Measurements from ENCODE around the gene PRKAR2A.
"Not testable (repeated sequence)": the region's sequence is repeated elsewhere in the genome, so short reads cannot be mapped to it uniquely, and the experiment has no call there.

Gene PRKAR2A

DNA sequence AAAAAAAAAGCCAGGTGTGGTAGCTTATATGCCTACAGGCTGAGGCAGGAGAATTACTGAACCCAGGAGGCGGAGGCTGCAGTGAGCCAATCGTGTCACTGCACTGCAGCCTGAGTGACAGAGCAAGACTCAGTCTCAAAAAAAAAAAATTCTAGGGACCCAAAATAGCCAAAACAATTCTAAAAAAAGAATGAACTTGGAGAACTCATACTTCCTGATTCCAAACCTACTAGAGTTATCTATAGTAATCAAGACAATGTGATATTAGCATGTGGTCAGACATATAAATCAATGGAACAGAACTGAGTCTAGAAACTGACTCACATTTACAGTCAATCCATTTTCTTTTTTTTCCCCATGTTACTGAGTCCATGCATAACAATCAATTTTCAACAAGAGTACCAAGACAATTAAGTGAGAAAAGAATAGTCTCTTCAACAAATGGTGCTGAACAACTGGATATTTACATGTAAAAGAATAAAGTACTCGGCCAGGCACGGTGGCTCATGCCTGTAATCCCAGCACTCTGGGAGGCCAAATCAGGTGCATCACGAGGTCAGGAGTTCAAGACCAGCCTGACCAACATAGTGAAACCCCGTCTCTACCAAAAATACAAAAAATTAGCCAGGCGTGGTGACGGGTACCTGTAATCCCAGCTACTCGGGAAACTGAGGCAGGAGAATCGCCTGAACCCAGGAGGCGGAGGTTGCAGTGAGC lies 11.9 kb downstream of the PRKAR2A start:
- no peak for DNase-seq (ENCODE audit: low read depth)

DNA sequence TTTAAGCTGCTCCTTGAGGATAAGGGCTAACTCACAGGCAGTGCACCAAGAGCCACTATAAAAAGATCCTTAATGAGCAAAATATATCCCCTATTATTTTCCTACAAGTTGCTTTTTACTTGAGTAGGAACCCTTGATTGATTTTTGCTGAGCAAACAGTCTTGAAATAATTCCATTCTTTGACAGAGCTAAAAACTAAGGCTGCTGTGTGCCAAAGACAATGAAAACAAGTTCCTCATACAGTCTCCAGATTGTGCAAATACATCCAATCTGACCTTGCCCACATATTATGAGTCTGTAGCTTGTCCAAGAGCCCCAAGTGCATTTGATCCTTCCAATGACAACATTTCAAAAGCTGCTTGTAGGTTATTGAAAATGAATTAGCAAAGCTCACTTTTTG lies 15.0 kb downstream of the PRKAR2A start:
- no peak for DNase-seq (ENCODE audit: low read depth)

DNA sequence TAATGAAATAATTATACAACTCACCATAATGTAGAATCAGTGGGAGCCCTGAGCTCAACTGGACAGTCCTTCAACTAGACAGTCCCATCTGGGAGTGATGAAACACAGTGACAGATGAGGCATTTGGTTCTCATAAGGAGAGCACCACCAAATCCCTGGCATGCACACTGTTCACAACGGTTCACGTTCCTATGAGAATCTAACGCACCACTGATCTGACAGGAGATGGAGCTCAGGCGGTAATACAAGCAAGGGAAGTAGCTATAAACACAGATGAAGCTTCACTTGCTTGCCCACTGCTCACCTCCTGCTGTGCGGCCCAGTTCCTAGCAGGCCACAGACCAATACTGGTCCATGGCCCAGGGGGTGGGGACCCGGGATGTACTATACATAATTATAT lies 17.0 kb downstream of the PRKAR2A start:
- no peak for DNase-seq (ENCODE audit: low read depth)

DNA sequence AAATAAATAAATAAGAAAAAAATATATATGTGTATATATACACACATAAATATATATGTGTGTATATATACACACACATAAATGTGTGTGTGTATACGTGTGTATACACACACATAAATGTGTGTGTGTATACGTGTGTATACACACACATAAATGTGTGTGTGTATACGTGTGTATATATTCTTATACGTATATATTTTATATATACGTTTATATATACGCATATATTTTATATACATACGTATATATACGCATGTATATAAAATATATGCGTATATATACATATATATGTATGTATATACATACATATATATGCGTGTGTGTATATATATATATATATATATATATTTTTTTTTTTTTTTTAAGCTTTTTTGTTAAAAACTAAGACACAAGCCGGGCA lies 18.1 kb downstream of the PRKAR2A start:
- not testable (repeated sequence) for DNase-seq (ENCODE audit: low read depth)

DNA sequence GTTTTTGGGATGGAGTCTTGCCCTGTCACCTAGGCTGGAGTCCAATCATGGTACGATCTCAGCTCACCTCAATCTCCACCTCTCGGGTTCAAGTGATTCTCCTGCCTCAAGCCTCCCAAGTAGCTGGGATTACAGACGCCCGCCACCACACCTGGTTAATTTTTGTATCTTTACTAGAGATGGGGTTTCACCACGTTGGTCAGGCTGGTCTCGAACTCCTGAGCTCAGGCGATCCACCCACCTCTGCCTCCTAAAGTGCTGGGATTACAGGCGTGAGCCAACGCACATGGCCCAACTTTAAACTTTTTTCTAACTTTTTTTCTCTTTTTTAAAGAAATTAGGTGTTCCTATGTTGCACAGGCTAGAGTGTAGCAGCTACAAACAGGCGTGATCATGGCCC lies 19.8 kb downstream of the PRKAR2A start:
- not testable (repeated sequence) for DNase-seq (ENCODE audit: low read depth)

DNA sequence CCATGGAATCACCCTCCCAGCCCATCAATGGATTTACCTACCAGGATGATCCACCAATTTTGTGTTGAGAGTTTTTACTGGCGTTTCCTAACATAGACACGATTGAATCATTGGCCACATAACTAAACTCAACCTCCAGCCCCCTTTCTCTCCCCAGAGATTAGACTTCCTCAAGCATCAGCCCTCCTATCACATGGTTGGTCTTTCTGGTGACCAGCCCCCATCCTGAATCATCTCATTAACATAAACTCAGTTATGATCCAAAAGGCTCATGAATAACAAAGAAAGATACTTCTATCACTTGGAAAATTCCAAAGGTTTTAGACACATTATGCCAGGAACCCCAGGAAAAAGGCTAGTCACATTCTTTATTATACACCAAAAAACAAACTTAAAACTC lies 21.2 kb downstream of the PRKAR2A start:
- DNase-seq (ENCODE audit: low read depth): no peak

DNA sequence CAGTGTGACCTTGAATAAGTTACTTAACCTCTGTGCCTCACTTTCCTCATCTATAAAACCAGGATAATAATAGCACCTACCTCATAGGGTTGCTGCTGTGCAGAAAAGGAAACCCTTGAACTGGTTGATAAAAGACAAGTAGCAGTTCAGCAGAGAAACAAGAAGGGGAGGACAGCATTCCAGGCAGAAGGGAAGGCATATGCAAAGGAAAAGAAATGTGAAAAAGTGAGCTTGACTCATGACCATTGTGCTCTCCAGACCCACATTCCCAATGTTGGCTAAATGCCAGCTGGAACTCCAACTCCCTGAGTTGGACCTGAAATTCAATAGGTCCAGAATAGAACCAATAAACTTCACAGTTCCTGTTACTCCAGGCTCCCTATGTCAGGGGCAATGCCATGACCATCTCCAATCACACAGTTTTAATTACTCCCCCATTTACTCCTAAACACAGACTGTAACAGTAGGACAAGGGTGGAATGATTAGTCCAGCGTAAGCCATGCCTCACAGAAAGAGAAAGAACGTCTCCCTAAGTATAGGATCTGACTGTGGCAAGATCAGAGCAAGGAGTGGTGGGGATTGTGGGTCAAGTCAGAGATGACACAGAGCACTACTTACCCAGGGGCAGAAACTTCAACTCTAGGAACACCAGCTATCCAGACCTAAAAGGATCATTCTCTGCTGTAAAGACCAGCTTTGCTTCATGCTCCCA lies 26.9 kb downstream of the PRKAR2A start:
- DNase-seq (ENCODE audit: low read depth): no peak

DNA sequence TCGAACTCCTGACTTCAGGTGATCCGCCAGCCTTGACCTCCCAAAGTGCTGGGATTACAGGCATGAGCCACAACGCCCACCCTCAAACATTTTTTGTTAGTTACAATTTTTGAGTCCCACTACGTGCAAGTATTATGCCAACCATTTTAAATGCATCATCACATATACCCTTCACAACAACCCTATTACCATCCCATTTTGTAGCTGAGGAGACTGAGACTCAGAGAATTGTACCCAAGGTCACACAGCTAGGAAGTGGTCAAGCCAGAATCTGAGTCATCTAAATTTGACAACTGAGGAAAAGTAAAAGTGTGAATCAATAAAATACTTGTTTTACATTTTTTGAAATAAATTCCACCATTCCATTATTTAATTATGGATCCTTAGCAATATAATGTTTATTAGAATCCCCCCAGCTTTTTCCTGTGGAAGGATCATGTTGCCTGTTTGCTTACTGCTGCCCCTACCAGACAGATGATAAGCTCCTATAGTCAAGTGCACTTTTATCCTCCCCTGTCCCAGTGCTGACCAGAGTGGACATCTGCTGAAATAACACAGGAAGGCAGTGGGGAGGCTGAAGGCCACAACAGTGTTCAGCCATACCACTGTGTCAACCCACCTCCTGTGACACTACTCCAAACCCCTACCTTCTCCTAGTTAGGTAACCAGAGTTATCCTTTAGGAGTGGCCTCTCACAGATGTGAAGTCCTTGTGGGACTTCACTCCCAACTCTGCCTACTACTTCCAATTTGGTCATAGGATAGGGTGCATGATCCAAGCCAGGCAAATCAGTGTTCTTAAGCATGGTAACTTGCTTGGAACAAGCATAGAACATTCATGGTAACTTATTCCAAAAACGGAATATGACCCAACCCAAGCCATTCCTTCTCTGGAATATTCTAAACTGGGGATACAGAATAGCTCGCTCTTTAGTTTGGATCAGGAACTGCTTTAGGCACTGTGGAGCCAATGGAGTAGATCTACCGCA lies 28.1 kb downstream of the PRKAR2A start:
- no peak for DNase-seq (ENCODE audit: low read depth)

DNA sequence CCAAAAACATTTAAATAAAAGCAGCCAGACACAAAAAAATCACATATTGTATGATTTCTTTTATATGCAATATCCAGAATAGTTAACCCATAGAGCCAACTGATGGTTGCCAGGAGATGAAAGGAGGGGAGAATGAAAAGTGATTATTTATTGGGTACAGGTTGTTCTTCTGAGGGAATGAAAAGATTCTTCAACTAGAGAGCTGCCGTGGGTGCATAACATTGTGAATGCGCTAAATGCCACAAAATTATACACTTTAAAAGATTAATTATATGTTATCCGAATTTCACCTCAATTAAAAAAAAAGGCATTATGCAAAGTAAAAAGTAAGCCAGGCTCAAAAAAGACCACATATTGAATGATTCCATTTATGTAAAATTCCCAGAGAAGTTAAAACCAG lies 36.1 kb downstream of the PRKAR2A start:
- DNase-seq (ENCODE audit: low read depth): no peak

DNA sequence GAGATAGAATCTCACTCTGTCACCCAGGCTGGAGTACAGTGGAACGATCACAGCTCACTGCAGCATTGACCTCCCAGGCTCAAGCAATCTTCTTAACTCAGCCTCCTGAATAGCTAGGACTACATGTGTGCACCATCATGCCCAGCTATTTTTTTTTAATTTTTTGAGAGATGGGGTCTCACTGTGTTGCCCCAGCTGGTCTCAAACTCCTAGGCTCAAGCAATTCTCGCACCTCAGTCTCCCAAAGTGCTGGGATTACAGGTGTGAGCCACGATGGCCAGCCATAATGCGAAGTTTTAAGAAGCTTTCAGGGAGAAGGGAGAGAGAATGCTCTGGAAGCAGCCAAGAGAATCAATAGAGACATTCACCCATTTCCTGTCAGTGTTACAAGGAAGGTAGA lies 42.7 kb downstream of the PRKAR2A start:
- DNase-seq (ENCODE audit: low read depth): no peak

DNA sequence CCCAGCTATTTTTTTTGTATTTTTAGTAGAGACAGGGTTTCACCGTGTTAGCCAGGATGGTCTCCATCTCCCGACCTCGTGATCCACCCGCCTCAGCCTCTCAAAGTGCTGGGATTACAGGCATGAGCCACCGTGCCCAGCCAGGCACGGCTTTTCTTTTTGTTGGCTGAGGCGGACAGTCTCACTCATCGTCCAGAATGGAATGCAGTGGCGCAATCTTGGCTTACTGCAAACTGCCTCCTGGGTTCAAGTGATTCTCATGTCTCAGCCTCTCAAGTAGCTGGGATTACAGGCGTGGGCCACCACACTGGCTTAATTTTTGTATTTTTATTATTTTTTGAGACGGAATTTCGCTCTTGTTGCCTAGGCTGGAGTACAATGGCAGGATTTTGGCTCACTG lies 46.8 kb downstream of the PRKAR2A start:
- DNase-seq (ENCODE audit: low read depth): not testable (repeated sequence)

DNA sequence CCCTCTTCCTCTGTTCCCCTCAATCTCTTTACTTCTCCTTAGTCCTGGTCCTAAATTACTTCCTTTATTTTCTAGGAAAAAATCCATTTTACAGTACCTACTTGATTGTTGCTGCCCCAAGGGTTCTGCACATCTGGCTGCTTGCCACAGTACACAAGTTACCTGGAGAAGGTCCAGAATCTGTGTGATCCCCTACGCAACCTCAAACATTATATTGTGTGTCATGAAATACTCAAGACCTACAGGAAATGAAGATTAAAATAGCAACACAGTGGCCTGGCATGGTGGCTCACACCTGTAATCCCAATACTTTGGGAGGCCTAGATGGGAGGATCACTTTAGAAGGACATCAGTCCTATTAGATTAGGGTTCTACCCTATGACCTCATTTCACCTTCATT lies 48.7 kb downstream of the PRKAR2A start:
- no peak for DNase-seq (ENCODE audit: low read depth)

DNA sequence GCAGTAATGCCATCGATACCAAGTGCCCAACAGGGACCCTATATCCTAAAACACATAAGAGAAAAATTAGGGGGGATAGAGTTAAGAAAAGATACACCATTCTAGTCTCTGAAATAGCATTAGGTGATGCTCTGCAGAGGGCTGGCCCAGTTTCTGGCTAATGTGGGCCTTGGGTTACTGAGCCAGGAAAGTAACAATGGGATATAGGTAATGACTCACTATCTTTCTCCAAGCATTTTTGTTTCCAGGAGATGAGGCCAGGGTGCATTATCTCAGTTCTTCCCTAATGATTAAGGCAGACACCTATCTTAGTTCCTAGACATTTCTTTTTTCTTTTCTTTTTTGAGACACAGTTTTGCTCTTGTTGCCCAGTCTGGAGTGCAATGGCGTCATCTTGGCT lies 50.0 kb downstream of the PRKAR2A start:
- no peak for DNase-seq (ENCODE audit: low read depth)

DNA sequence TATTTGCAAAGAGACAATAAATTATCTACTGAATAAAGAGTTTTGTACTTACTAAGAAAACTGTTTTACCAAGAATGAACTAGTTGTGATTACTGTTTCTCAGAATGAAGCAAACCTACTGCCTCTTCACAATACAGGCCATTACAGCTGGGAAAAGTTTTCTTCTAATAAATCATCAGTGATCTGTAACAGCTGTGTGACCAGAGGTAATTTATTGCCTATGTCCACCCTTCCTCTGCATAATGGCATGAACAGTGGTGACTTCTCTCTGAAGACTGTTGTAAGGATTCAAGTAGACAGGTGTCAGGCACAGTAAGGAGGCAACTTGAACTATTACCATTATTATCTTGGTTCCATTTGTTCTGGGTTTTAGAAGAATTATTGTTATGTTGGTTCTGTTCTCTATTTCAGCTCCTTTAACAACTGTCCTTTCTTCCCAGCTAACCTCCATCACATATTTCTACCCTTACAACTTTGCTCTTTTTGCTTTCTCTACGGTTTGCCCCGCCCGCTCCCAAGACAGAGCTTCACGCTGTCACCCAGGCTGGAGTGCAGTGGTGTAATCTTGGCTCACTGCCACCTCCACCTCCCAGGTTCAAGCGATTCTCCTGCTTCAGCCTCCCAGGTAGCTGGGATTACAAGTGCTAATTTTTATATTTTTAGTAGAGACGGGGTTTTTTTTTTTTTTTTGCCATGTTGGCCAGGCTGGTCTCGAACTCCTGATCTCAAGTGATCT lies 51.5 kb downstream of the PRKAR2A start:
- no peak for DNase-seq (ENCODE audit: low read depth)

DNA sequence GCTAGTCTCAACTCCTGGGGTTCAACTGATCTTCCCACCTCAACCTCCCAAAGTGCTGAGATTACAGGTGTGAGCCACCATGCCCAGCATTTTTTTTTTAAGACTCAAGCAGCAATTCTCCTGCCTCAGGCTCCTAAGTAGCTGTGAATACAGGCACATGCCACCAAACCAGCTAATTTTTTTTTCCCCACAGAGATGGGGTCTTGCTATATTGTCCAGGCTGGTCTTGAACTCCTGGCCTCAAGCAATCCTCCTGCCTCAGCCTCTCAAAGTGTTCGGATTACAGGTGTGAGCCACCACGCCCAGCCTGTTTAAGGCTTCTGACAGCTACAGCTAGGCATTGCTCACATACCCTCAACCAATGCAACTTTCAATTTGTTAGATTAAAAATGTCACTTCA lies 54.2 kb downstream of the PRKAR2A start:
- not testable (repeated sequence) for DNase-seq (ENCODE audit: low read depth)

DNA sequence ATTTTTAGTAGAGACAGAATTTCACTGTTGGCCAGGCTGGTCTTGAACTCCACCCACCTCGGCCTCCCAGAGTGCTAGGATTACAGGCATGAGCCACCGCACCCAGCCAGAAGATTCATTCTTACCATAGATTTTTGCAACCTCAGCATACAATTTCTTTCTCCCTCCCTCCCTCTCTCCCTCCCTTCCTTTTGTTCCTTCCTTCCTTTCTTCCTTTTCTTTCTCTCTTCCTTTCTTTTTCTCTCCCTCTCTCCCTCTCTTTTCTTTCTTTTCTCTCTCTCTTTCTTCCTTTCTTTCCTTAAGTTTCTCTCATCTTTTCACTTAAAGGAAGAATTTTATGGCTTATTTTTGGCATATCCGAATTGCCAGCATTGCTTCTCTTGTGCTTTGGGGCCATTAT lies 58.0 kb downstream of the PRKAR2A start:
- DNase-seq (ENCODE audit: low read depth): no peak

DNA sequence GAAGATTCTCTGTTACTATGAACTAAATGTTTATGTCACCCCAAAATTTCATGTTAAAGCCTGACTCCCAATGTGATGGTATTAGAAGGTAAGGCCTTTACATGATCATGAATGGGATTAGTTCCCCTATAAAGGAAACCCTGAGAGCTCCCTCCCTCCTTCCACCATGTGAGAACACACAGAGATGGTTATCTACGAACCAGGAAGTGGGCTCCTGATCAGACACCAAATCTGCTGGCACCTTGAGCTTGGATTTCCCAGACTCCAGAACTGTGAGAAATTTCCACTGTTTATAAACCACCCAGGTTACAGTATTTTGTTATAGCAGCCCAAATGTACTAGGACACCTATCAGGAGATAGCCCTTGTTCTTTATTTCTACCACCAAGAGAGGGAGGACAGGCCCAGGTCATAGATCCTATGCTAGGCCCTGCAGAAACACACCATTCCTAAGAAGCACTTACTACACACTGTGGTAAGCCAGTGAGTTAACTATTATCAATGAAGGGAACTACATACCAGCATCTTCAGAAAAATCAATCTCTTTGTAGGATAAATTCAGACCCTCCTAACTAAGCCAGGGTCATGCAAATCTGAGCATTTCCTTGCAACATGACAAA lies 59.0 kb downstream of the PRKAR2A start:
- DNase-seq (ENCODE audit: low read depth): no peak

DNA sequence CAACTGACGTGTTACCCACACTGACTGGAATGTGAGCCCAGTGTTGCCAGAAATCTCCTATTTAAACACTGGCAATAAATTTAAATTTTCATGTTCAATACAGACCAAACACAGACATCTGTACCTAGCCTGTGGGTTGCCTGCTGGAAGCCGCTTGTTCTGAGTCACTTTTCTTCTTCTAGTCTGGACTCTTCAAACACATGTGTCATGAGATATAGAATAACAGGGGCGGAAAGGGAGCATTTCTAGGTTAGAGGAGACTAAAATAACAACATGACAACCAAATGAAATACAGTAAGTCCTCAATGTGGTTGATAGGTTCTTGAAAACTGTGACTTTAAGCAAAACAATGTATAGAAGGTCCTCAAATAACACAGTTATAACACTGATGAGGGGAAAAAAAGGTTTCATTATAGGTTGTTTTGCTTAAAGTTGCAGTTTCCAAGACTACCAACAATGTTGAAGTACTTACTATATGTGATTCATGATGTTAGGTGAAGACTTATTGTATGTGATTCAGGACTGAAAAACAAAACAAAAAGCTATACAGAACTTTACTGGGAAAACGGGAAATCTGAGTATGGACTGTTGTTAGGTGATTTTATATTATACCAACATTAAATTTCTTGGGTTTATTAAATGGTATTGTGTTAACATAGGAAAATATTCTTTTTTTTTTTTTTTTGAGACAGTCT lies 63.1 kb downstream of the PRKAR2A start:
- DNase-seq (ENCODE audit: low read depth): no peak

DNA sequence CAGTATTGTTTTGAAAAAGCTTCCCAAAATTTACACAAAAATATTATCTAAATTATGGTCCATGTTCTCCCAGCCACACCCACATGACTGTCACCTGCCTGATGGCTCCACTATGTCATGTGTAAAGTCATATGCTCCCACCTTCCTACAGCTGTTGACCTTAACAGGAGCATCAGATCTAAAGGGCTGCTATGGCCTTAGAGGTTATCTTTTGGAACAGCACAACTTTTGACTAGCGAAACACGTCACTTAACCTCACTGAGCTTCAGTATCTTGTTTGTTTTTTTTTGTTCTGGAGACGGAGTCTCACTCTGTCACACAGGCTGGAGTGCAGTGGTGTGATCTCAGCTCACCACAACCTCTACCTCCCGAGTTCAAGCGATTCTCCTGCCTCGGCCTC lies 64.4 kb downstream of the PRKAR2A start:
- no peak for DNase-seq (ENCODE audit: low read depth)

DNA sequence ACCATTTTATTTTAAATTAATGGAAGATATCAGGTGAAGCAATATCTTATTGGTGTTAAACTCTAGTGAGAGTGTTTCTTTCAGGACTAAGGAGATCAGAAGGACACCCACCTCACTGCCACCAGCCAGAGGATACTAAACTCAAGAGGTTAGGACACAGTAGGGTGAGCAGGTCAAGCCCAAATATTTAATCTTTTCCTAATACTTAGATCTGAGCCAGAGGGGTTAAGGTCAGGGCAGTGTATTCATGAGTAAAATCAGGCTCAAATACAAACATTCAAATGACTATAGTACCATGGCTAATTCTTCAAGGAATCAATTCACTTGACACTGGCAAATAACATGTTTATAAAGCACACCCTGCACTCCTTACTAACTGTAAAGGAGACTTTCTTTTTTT lies 65.6 kb downstream of the PRKAR2A start:
- DNase-seq (ENCODE audit: low read depth): no peak

DNA sequence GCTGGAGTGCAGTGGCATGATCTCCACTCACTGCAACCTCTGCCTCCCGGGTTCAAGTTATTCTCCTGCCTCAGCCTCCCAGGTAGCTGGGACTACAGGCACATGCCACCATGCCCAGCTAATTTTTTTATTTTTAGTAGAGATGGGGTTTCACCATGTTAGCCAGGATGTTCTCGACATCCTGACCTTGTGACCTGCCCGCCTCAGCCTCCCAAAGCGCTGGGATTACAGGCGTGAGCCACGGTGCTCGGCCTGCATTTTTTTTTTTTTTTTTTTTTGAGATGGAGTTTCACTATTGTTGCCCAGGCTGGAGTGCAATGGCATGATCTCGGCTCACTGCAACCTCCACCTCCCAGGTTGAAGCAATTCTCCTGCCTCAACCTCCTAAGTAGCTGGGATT lies 69.1 kb downstream of the PRKAR2A start:
- not testable (repeated sequence) for DNase-seq (ENCODE audit: low read depth)
